ENCODE results near the gene UBE2S. TPM values are rescaled to one million over a fixed set of nuclear protein-coding genes. Genes with fewer than 3 reads are reported as not detected.
"Not testable (repeated sequence)": the region's sequence is repeated elsewhere in the genome, so short reads cannot be mapped to it uniquely, and the experiment has no call there.

The UBE2S gene
- total RNA-seq = 20.7 TPM

- not testable (repeated sequence) for DNase-seq
Observed at GRCh38 chr19:55407550-55407799, at the start of gene UBE2S. Gene UBE2S, minus strand, starts transcription at chr19:55407788. Its CDS starts 199 bp downstream, at chr19:55407589.

GRCh38 chr19:55456347-55456746 lies 48.8 kb upstream of the UBE2S start:
- DNase-seq = no peak

GRCh38 chr19:55455576-55456235 lies 48.1 kb upstream of the UBE2S start:
- no peak for DNase-seq

GRCh38 chr19:55454787-55455243 lies 47.2 kb upstream of the UBE2S start:
- no peak for DNase-seq

- no peak for DNase-seq
Observed at GRCh38 chr19:55453511-55454260, 46.1 kb upstream of the UBE2S start.

- peak; percentile 96 for DNase-seq
Observed at GRCh38 chr19:55452749-55453346, 45.3 kb upstream of the UBE2S start.

GRCh38 chr19:55451965-55452748 lies 44.6 kb upstream of the UBE2S start:
- DNase-seq = peak; percentile 54

GRCh38 chr19:55451163-55451964 lies 43.8 kb upstream of the UBE2S start:
- no peak for DNase-seq

- no peak for DNase-seq
Observed at GRCh38 chr19:55449469-55449868, 41.9 kb upstream of the UBE2S start.

- not testable (repeated sequence) for DNase-seq
Observed at GRCh38 chr19:55448175-55448490, 40.5 kb upstream of the UBE2S start.

- peak; percentile 64 for DNase-seq
Observed at GRCh38 chr19:55447421-55448174, 40.0 kb upstream of the UBE2S start.

GRCh38 chr19:55446060-55446459 lies 38.5 kb upstream of the UBE2S start:
- DNase-seq = no peak

GRCh38 chr19:55444646-55445045 lies 37.1 kb upstream of the UBE2S start:
- no peak for DNase-seq

- no peak for DNase-seq
Observed at GRCh38 chr19:55443824-55444480, 36.4 kb upstream of the UBE2S start.

- no peak for DNase-seq
Observed at GRCh38 chr19:55443045-55443823, 35.6 kb upstream of the UBE2S start, which contains the start of gene SHISA7. Gene SHISA7, minus strand, starts transcription at chr19:55443300. Its CDS starts 437 bp downstream, at chr19:55442863.

- no peak for DNase-seq
Observed at GRCh38 chr19:55442372-55442961, 34.9 kb upstream of the UBE2S start.

GRCh38 chr19:55441692-55442321 lies 34.2 kb upstream of the UBE2S start:
- no peak for DNase-seq

- DNase-seq = no peak
Observed at GRCh38 chr19:55441319-55441691, 33.7 kb upstream of the UBE2S start.

Measured in tongue (tissue), 2 donors.